ENCODE results near the gene BSCL2.

BSCL2 gene

DNA sequence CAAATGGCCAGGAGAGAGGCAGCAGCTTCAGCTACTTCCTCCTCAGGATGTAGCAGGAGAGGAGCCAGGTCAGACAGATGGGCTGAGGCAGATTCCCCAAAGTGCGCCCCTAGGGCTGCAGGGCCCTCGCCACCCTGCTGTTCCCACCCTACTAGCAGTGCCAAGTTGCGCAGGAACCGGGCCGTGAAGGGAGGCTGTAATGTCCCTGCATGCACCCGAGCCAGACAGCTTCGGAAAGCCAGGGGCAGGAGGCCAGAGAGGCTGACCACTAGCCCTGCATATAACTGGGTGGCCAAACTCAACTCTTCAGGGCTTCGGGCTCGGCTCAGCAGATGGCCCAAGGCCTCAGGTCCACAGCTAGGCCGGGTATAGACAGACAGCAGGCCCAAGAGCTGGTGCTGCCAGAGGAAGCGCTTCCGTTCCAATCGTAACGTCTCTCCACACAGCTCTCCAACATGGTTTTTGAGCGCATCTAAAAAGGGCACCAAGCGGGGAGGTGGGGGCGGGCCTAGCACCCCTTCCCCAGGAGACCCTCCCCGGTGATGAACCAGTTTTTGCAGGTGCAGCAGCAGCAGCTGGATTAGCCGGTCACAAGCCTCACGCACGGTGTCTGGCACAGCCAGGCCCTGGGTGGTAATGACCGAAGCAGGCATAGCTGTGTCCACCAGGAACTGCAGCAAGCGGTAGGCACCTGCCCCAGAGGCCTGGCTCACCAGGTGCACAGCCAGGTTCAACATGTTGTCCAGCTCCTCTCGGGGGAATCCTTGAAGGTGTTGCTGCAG lies 58.8 kb downstream of the BSCL2 start:
- H3K4me1 ChIP-seq (ENCODE audit: control insufficient read depth in 5 of 5, insufficient read depth in 5 of 5, low read length in 5 of 5), result peaks cover 7 to 44% (median 39%) of the 10 kb centered on the region in 5 donors
- H3K27ac ChIP-seq (ENCODE audit: low read depth, low read length), result no peak overlapping the region
- H3K4me3 ChIP-seq (ENCODE audit: low read depth in 1 of 5, low read length in 5 of 5), result no peak overlapping the region
- H3K36me3 ChIP-seq (ENCODE audit: control insufficient read depth in 5 of 5, insufficient read depth in 5 of 5, low read length in 5 of 5), result peaks cover 0 to 36% (median 29%) of the 10 kb centered on the region in 5 donors
- H3K27me3 ChIP-seq (ENCODE audit: control insufficient read depth in 5 of 5, insufficient read depth in 4 of 5, low read length in 5 of 5), result no peaks in the 10 kb centered on the region
- H3K9me3 ChIP-seq (ENCODE audit: control insufficient read depth in 5 of 5, low read length in 5 of 5), result no peaks in the 10 kb centered on the region
- no peak overlapping the region for H3K9ac ChIP-seq (ENCODE audit: low read length in 5 of 5)

- no peaks in the 10 kb centered on the region for H3K27me3 ChIP-seq (ENCODE audit: control insufficient read depth in 5 of 5, insufficient read depth in 4 of 5, low read length in 5 of 5)
- H3K36me3 ChIP-seq (ENCODE audit: control insufficient read depth in 5 of 5, insufficient read depth in 5 of 5, low read length in 5 of 5), result peaks cover 0 to 41% (median 33%) of the 10 kb centered on the region in 5 donors
Measured at GRCh38 chr11:62647609-62648005, 59.6 kb downstream of the BSCL2 start.

GRCh38 chr11:62646825-62647608 lies 60.2 kb downstream of the BSCL2 start:
- Histone ChIP-seq H3K27ac (ENCODE audit: low read depth, low read length) (peak overlapping the region; percentile 96), H3K4me1 (ENCODE audit: control insufficient read depth in 5 of 5, insufficient read depth in 5 of 5, low read length in 5 of 5) (peaks cover 4 to 36% (median 29%) of the 10 kb centered on the region in 5 donors), H3K27me3 (ENCODE audit: control insufficient read depth in 5 of 5, insufficient read depth in 4 of 5, low read length in 5 of 5) (no peaks in the 10 kb centered on the region), H3K9ac (ENCODE audit: low read length in 5 of 5) (peak overlapping the region in 3 of 5 donors; percentile 37 to 64 (median 48)), H3K4me3 (ENCODE audit: low read depth in 1 of 5, low read length in 5 of 5) (peak overlapping the region in 3 of 5 donors; percentile 28 to 95 (median 53)), H3K36me3 (ENCODE audit: control insufficient read depth in 5 of 5, insufficient read depth in 5 of 5, low read length in 5 of 5) (peaks cover 0 to 43% (median 34%) of the 10 kb centered on the region in 5 donors), H3K9me3 (ENCODE audit: control insufficient read depth in 5 of 5, low read length in 5 of 5) (no peaks in the 10 kb centered on the region)

More at GRCh38 chr11:62647609-62648005, 59.6 kb downstream of the BSCL2 start:
- no peaks in the 10 kb centered on the region for H3K9me3 ChIP-seq (ENCODE audit: control insufficient read depth in 5 of 5, low read length in 5 of 5)
- peak overlapping the region in 1 of 5 donors; percentile 2 for H3K9ac ChIP-seq (ENCODE audit: low read length in 5 of 5)
- no peak overlapping the region for H3K4me3 ChIP-seq (ENCODE audit: low read depth in 1 of 5, low read length in 5 of 5)
- no peak overlapping the region for H3K27ac ChIP-seq (ENCODE audit: low read depth, low read length)
- peaks cover 7 to 42% (median 34%) of the 10 kb centered on the region in 5 donors for H3K4me1 ChIP-seq (ENCODE audit: control insufficient read depth in 5 of 5, insufficient read depth in 5 of 5, low read length in 5 of 5)

DNA sequence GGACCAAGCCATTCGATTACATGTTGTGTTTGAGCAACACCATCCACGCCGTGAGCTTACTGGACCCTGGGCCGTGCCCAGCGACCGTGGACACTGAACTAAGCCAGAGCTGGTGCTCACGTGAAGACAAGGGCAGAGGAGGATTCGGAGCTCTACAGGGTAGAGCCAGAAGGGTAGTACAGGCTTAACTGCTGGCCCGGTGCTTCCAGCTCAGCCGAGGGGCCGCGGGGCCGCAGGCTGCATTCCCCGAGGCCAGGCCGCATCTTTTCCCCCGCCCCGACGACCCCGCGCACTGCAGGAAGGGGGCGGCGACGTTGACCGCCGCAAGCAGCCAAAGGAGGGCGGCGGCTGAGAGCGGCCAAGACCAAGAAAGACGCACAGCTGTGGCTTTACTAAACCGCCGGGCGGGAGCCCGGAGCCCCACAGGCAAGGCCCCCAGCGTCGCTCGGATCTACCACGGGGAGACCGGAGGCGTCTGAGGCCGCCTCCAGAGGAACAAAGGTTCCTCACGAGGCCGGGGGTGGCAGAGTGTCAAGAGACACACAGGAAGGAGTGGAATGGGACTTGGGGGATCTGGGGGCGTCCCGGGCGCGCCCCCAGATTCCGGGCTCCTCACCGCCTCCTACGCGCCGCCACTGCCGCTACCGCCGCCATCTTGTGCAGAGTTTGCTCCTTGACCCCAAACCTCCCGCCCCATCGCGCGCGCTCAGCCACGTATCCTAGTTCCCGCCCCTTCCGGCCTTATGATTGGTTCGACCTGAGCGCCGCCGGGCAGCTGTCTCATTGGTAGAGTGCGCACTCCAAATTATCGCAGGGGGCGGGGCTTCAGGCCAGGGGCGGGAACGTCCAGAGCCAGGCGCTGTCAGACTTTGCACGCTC lies 61.0 kb downstream of the BSCL2 start, which contains the start of gene GANAB:
TSS of gene GANAB (minus strand) at position 668 of the 879 bp plus-strand sequence. CDS start at position 654, 14 bp downstream.
- Histone ChIP-seq H3K27me3 (ENCODE audit: control insufficient read depth in 5 of 5, insufficient read depth in 4 of 5, low read length in 5 of 5) (no peaks in the 10 kb centered on the region), H3K4me3 (ENCODE audit: low read depth in 1 of 5, low read length in 5 of 5) (peak within 1 kb of the TSS; percentile 87 to 95 (median 90)), H3K36me3 (ENCODE audit: control insufficient read depth in 5 of 5, insufficient read depth in 5 of 5, low read length in 5 of 5) (peaks cover 0 to 43% (median 34%) of the 10 kb centered on the region in 5 donors), H3K9ac (ENCODE audit: low read length in 5 of 5) (peak within 1 kb of the TSS; percentile 94 to 99 (median 98)), H3K4me1 (ENCODE audit: control insufficient read depth in 5 of 5, insufficient read depth in 5 of 5, low read length in 5 of 5) (peaks cover 4 to 31% (median 23%) of the 10 kb centered on the region in 5 donors), H3K9me3 (ENCODE audit: control insufficient read depth in 5 of 5, low read length in 5 of 5) (no peaks in the 10 kb centered on the region), H3K27ac (ENCODE audit: low read depth, low read length) (peak within 1 kb of the TSS; percentile 96)

GRCh38 chr11:62645671-62645945 lies 61.6 kb downstream of the BSCL2 start:
- peaks cover 4 to 32% (median 26%) of the 10 kb centered on the region in 5 donors for H3K4me1 ChIP-seq (ENCODE audit: control insufficient read depth in 5 of 5, insufficient read depth in 5 of 5, low read length in 5 of 5)
- peak overlapping the region; percentile 94 to 99 (median 98) for H3K9ac ChIP-seq (ENCODE audit: low read length in 5 of 5)
- H3K27ac ChIP-seq (ENCODE audit: low read depth, low read length), result peak overlapping the region; percentile 96
- H3K27me3 ChIP-seq (ENCODE audit: control insufficient read depth in 5 of 5, insufficient read depth in 4 of 5, low read length in 5 of 5), result no peaks in the 10 kb centered on the region
- H3K36me3 ChIP-seq (ENCODE audit: control insufficient read depth in 5 of 5, insufficient read depth in 5 of 5, low read length in 5 of 5), result peaks cover 0 to 43% (median 34%) of the 10 kb centered on the region in 5 donors
- H3K4me3 ChIP-seq (ENCODE audit: low read depth in 1 of 5, low read length in 5 of 5), result peak overlapping the region; percentile 87 to 95 (median 90)
- no peaks in the 10 kb centered on the region for H3K9me3 ChIP-seq (ENCODE audit: control insufficient read depth in 5 of 5, low read length in 5 of 5)

DNA sequence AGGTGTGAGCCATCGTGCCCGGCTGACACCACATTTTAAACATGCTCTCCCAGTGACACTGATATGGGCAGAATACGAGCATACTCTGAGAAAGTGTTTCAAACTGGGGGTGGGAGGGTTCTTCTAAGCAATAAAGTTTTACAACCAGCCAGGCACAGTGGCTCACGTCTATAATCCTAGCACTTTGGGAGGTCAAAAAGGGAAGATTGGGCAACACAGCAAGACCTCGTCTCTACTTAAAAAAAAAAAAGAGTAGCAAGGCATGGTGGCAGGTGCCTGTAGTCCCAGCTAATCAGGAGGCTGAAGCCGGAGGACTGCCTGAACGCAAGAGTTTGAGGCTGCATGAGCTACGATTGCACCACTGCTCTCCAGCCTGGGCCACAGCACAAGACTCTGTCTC lies 63.0 kb downstream of the BSCL2 start:
- Histone ChIP-seq H3K4me1 (ENCODE audit: control insufficient read depth in 5 of 5, insufficient read depth in 5 of 5, low read length in 5 of 5) (peaks cover 4 to 32% (median 26%) of the 10 kb centered on the region in 5 donors), H3K4me3 (ENCODE audit: low read depth in 1 of 5, low read length in 5 of 5) (no peak overlapping the region), H3K9ac (ENCODE audit: low read length in 5 of 5) (peak overlapping the region in 2 of 5 donors; percentile 21 to 25), H3K27me3 (ENCODE audit: control insufficient read depth in 5 of 5, insufficient read depth in 4 of 5, low read length in 5 of 5) (no peaks in the 10 kb centered on the region), H3K27ac (ENCODE audit: low read depth, low read length) (peak overlapping the region; percentile 16), H3K9me3 (ENCODE audit: control insufficient read depth in 5 of 5, low read length in 5 of 5) (no peaks in the 10 kb centered on the region), H3K36me3 (ENCODE audit: control insufficient read depth in 5 of 5, insufficient read depth in 5 of 5, low read length in 5 of 5) (peaks cover 0 to 41% (median 30%) of the 10 kb centered on the region in 5 donors)
